ENCODE data around the gene TENT4A.

TENT4A gene

GRCh38 chr5:6700685-6701355, 12.4 kb upstream of the TENT4A start:
- DNase-seq (ENCODE audit: low read depth), result no peak

DNA sequence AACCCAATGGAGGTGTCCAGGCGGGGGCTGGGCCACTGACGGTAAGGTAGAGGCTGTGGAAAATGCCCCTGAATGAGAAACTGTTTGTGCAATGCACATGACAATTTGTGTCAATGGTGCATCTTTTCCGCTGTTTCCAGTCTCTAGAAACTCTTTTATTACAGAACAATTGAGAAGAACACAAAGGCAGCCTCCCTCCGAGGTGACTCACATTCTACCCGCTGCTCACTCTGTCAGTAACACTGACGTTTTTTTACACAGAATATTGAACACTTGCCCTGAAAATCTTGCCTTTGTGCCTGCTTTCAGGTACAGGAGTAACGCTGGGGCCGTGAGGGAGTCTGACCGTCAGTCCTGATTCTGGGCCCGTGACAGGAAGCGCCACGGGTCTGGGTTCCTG, 11.7 kb upstream of the TENT4A start:
- DNase-seq (ENCODE audit: low read depth), result no peak

GRCh38 chr5:6702633-6703032, 10.6 kb upstream of the TENT4A start:
- DNase-seq (ENCODE audit: low read depth), result no peak

DNA sequence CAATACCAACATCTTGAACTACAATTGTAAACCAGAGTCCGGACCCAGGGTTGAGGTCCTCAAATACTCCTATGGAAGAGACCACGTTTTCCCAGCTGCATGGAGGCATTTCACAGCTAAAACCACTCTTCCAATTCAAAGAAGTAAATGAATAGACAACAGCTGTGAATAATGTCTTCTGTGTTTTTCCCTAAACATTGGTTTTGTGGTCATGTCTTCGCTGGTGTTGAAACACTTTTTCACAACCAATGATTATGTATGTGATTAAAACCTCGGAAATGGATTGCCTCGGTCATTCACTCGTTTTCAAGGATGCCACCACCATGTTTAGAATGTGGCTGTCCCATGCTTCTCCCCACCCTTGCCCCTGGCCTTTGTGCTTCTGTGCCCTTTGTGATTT, 9.4 kb upstream of the TENT4A start:
- no peak for DNase-seq (ENCODE audit: low read depth)

GRCh38 chr5:6704361-6704851, 8.8 kb upstream of the TENT4A start:
- no peak for DNase-seq (ENCODE audit: low read depth)

GRCh38 chr5:6705088-6705487, 8.1 kb upstream of the TENT4A start:
- DNase-seq (ENCODE audit: low read depth), result no peak

GRCh38 chr5:6705959-6706358, 7.3 kb upstream of the TENT4A start:
- DNase-seq (ENCODE audit: low read depth), result no peak

DNA sequence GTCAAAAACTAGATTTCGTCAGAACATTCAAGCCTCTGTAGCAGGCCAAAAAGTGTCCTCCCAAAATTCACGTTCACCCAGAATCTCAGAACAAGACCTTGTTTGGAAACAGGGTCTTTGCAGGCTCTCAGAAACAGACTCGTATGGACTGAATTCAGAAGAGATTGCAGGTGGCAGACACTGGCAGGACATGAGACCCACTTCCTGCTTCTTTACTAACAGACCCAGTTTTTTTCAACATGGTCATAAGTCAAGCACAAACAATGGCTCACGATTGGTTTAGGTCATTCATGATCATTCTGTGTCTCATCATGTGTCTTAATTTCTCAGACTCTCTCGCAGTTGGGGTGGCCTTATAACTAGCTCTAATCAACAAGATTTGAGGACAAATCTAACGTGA, 5.4 kb upstream of the TENT4A start:
- no peak for DNase-seq (ENCODE audit: low read depth)

GRCh38 chr5:6708814-6709213, 4.4 kb upstream of the TENT4A start:
- no peak for DNase-seq (ENCODE audit: low read depth)

DNA sequence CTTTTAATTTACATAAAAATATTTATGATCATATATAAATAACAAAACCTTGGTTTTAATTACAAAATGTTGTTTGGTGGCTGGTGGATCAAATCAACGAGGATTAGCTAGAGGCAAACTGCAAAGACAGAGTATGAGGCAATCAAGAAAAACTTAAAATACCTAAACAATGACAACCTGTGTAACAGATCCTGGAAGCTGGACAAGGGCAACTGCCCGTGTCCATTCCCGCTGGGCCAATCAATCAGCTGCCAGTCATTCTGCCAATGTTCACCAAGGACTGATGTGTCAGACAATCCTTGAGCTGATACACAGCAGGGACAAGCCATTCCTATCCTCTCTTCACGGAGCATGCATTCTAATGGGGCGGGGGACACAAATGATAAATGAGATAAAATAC, 3.2 kb upstream of the TENT4A start:
- no peak for DNase-seq (ENCODE audit: low read depth)

DNA sequence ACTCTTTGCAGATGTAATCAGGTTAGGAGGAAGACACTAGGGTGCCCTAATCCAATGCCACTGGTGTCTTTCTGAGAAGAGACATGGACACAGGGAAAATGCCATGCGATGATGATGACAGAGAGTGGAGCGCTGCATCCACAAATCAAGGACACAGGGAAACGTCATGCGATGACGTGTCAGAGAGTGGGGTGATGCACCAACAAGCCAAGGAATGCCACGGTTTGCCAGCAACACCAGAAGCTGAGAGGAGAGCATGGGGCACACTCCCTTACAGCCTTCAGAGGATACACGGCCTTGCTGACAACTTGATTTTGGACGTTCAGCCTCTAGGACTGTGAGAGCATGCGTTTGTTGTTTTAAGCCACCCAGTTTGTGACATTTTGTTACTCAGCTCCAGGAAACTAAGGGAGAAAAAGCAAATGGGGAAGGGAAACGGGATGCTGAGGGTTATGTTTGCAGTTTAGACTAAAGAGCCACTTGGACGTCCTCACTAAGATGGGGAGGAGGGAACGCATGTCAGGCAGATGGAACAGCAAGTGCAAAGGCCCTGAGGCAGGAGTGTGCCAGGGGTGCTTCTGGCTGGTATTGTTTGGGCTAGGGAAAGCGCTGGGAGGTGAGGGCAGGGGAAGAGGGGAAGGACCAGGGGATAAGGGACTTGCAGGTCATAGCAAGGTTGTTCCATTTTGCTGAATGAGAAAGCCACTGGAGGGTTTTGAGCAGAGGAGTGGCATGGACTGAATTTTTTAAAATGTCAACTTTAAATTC, 2.5 kb upstream of the TENT4A start:
- DNase-seq (ENCODE audit: low read depth), result no peak

- DNase-seq (ENCODE audit: low read depth), result no peak
These were observed 1.7 kb upstream of the TENT4A start for GRCh38 chr5:6711409-6712141.

DNA sequence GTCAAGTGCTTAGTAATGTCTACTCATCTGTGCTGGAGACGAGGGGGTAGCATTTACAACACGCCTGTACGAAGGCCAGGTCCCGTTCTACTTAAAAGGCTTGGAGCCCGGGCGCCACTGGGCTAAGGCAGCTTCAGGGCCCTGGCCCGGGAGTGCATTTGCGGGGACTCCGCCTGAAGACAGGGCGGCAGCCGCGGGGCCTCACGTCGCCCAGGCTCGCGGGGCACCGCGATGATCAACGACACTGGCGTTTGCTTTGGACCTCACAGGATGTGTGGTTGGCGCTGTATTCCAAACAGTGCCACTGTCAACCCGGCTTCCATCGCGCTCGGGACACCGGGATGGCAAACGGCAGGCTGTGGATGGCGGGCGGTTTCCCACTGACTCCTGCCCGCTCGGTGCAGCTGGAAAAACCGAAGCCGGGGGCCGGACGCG, 1.1 kb upstream of the TENT4A start:
- peak; percentile 19 for DNase-seq (ENCODE audit: low read depth)

DNA sequence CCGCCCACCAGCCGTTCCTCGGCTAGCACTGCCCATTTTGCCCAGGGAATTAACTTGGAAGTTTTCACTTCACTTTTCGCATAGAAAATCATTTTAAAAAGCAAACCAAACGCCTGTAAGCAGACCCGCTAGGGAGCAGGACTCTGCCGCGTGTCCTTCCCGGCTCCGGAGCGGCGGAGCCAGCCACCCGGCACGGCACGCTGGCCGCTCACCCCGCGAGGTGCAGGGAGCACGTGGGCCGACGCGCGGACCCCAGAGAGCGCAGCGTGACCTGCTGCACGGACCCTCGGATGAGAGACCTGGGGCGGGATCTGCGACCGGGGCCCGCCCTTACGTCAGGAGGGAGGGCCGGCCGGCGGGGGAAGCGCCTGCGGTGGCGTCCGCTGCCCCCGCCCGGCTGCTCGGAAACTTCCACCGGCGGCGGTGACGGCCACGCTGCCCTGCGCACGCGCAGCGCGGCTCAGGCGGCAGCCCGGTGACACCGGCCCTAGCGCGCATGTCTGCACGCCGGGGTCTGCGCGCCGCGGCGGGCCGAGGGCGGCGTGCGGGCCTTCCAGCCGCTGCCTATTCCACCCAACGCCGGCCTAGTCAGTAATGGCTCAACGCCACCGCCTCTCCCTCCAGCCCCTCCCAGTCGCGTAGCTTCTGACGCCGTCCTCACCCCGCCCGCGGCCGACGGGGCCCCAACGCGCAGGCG, 507 bp upstream of the TENT4A start:
- DNase-seq (ENCODE audit: low read depth), result peak; percentile 96

DNA sequence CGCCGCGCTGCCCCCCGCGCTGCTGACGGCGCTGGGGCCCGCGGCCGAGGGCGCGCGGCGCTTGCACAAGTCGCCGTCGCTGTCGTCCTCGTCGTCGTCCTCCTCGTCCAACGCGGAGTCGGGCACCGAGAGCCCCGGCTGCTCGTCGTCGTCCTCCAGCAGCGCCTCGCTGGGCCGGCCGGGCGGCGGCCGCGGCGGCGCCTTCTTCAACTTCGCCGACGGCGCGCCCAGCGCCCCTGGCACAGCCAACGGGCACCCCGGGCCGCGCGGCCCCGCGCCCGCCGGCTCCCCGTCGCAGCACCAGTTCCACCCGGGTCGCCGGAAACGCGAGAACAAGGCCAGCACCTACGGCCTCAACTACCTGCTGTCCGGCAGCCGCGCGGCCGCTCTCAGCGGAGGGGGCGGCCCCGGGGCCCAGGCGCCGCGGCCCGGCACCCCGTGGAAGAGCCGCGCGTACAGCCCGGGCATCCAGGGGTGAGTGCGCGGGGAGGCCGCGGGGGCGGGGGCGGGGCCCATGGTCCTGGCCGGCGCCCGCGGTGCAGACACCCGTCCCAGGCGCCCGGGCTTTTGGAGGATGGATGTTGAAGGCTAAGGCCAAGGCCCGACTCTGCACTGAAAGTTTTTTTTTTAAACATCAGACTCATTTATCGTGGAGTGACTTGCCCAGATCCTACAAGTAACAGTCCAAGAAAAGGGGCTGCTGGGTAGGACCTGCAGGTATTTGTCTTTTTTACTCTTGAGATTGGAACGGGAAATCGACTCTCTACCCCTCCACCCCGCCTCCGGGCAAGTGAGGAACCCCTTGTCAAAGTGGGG, 1.2 kb downstream of the TENT4A start:
- no peak for DNase-seq (ENCODE audit: low read depth)

DNA sequence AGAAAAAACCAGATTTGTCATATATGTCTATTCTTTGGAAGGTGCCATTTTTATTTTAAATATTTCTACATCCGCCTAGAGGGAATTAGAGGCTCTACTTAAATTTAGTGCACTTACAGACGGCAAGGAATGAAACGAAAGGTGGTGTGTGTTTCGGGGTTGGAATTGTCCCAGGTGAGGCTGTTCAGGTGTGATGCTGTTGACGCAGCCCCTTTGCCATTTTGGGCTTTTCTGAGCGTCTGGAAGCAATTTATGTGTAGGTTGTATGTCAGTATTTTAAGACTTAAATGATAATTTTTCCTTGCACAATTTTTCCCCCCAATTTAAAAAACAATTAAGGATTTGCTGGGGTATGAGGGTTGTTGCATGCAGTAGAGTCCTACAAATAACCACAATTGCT, 2.0 kb downstream of the TENT4A start:
- no peak for DNase-seq (ENCODE audit: low read depth)

- no peak for DNase-seq (ENCODE audit: low read depth)
These were observed 2.8 kb downstream of the TENT4A start for GRCh38 chr5:6715758-6716628.

DNA sequence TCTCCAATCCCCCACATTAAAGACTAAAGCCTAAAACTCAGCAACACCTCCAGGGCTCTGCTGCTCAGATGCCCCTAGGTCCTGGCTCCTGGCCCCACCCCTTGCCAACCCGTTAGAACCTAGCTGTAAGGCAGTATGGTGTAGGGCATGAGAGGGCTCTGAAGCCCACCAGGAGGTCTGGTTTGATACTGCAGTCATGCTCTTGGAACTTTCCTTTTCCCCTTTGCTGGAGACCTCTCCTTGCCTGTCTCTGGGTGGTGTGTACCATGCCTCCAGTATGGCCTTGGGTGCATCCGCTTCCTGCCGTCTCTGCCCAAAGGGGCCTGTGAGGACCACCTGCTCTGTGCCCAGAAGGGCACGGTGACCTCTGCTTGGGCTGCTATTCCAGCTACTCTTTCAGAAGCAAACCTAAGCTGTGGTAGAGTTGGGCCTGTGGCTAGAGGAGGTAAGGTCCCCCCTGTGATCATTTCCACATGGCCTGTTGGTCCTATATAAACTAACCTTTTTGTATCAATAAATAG, 3.5 kb downstream of the TENT4A start:
- DNase-seq (ENCODE audit: low read depth), result no peak

- no peak for DNase-seq (ENCODE audit: low read depth)
These were observed 4.0 kb downstream of the TENT4A start for GRCh38 chr5:6717247-6717646.

- DNase-seq (ENCODE audit: low read depth), result no peak
These were observed 4.5 kb downstream of the TENT4A start for GRCh38 chr5:6717687-6718086.

Data from activated T-cell treated with anti-CD3 and anti-CD28 coated beads for 24 hours (primary cell).